ENCODE measurements around the gene KIAA1210.

KIAA1210 gene

DNA sequence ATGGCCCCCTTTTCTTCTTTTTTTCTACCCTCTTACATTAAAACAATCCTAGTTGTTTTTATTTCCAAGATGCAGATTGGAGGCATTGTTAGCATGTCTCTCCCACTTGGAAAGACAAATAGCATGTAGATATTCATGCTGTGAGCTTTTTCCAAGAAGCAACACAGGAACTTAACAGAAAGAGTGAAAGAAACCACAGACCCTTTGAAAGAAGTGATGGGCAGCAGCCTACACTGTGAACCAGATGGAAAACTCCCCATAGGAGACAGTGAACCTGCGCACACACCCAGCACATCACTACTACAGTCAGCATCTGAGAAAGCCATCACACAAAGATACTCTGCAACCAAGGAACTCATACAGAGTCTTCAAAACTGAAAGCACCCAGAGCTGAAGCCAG is 37.0 kb downstream of the KIAA1210 start:
- no peak for DNase-seq

DNA sequence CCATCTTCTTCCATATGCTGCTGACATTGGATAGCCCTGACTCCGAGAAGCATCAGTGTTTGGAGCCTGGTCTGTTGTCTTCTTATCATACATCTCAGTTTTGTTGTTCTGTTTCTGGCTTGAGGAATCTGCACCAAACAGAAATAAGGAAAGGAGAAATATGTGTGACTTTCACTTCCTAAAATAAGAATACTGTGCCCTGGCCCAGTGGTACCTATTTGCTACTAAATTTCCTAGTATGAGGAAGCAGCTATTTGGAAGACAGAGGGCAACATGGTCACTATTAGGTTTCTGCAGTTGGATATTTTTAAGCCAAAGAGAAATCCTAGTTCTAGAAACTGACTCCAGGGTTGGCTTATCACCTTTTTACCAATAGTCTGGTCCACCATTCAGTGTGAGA is 38.0 kb downstream of the KIAA1210 start:
- no peak for DNase-seq

DNA sequence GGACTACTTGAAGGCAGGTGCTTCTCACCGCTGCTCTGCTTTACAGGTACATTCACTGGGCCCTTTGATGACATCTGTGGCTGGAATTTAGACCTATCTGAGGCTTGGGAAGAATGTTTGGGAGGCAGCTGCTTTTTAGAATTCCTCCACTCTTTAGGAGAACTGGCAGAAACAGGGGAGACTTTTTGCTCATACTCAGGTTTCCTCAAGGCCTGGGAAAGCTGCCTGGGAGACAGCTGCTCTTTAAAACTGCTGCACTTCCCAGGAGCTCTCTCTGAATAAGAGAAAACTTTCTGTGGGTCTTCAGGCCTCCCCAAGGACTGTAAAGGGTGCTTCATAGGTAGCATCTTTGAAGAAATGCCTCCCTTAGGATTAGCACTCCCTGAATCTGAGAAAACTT is 40.5 kb downstream of the KIAA1210 start:
- no peak for DNase-seq

DNA sequence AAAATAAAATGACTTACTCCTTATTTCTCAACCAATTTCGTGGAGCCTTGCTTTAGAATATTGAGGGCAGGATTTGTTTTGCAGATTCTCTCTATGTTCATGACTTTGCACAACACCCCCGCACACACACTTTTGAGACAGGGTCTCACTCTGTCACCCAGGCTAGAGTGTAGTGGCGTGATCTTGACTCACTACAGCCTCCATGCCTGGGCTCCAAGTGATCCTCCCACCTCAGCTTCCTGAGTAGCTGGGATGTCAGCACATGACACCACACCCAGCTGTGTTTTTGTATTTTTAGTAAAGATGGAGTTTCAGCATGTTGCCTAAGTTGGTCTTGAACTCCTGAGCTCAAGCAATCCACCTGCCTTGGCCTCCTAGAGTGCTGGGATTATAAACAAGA is 42.8 kb downstream of the KIAA1210 start:
- no peak for DNase-seq

DNA sequence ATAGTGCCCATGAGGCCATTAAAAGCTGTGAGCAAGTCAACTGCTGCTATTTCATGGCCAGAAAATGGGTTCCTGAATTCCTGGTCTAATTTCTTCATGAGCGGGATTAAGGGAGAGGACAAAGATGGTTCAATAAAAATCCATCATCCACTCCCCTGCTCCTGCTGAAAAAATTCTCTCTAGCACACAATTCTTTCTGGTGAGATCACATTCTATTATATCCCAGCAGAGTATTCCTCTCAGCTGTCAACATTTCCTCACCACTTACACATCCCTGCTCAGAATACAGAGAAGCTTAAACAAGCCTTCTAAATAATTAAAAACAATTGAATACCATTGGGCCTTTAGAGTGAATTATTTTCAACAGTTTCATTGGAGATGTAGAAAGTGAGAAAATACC is 45.3 kb downstream of the KIAA1210 start:
- no peak for DNase-seq

DNA sequence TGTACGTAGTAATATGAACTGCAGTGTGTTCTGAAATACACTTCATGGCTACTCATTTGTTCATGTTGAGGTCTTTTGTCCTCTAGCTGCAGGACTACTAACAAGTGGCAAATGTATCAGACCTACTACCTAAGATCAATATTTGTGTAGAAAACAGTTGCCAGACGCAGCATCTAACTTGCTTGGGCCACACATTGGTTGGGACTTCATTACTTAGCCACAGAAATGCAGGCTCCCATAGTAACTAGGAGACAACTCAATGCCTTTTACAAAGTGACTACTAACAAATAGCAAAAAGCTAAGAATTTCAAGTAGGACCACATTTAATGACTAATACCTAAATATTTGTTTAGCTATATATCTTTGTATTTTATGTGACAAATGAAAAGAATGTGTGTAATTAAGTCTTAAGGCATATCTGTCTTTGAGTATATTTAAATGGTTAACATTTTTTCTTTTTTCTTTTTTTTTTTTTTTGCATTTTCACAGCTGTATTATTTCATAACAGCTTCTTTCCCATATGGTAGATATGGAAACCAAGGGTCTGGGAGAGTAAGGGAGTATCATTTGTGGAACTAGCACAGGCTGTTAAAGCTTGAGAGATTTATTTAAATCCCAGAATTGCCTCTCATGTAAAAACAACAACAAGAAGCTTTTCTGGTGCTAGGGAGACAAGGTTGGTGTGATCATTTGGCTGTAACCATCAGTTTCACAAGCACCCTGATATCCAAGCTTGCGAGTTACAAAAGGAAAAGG is 52.2 kb downstream of the KIAA1210 start:
- DNase-seq: no peak

DNA sequence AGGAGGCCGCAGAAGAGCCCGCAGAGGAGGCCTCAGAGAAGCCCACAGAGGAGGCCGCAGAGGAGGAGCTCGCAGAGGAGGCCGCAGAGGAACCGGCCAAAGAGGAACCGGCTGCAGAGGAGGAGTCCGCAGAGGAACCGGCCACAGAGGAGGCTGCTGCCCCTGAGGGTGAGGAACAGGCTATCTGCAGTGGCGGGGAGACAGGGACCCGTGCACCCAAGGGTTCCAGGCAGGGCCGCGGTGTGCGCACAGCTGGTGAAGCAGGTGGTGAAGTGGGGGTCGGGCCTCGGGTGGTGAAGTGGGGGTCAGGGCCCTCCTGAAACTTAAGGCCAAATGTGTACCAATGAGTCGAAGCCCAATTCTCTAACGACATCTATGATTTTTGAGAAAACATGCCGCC is 53.7 kb downstream of the KIAA1210 start:
- no peak for DNase-seq

DNA sequence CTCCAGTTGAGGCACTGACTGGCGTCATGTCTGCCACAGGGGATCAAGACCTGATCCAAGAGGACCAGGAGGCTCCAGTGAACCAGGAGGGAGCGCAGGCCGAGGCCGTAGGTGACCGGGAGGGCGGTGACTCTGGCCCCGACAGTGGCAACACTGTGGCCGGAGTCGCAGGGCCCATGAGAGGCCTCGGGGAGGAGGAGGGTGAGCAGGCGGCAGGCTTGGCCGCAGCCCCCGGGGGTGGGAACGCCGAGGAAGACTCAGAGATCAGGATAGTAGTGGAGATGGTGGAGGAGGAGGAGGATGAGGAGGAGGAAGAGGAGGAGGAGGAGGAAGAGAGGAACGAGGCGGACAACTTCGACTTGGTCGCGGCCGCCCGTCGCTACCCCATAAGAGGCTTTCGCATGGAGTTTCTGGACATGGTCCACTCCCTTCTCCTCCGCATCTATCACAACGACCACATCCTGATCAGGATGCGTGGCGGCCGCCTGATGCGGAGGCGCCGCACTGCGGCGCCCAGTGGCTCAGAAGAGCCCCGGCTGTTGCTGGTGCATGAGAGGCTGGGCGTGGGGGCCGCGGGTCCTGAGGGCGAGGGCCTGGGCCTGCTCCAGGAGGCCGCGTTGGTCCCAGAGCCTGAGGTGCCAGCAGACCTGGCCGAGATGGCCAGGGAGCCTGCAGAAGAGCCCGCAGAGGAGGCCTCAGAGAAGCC is 54.3 kb downstream of the KIAA1210 start:
- no peak for DNase-seq

DNA sequence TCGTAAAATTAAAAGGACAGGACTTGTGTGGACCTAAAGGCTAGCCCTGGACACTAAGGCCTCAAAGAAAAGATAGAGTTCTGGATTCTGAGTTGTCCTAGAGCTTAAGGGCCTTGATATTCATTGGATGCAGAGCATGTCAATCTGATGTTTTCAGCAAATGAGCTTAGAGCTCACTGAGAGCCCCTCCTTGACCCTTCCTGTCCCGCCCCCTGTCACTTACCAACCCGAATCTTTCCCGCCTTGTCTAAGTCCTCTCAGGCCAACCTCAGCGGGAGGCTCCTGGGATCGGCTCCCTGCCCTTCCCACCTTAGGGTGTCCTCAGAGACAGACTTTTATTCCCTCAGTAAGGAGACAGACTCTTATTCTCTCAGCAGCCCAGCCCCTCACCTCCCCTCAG is 54.9 kb downstream of the KIAA1210 start, which contains the start of gene CT47C1:
TSS of gene CT47C1 (plus strand) at position 250 of the 400 bp plus-strand sequence. CDS start 233 bp downstream, outside the sequence.
- no peak for DNase-seq

DNA sequence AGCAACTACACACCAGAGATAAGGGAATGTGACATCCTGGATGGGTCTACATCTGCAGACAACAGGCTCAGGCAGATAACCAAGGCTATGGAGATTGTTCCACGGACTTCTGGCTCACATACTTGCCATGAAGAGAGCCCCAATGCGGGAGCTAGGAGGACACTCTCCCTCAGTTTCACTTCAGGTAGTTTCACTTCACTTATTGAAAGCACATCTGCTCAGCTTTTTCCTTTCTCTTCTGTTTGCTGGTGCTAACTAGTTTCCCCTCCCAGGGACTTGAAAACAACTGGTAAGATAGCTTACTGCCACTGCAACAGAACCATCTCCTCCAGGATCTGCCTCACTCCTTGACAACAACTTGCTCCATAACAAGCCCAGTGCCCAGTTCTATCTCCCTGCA is 56.2 kb downstream of the KIAA1210 start:
- no peak for DNase-seq

DNA sequence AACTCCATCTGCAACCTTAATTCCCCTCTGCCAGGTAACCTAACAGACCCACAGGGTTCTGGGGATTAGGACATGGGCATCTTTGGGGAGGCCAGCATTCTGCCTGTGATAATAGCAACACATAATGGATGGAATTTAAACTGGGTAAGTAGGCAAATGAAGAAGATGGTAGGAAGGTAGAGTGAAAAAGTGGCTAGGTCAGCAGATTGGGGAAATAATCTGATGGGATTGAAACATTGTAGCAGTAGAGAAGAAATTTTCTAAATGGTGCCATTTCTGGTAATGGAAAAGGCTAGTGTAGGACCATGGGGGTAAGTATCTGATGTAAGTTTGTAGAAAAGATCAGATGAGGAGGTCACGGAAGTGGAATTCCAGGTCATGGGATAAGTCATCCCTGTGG is 57.9 kb downstream of the KIAA1210 start:
- no peak for DNase-seq

DNA sequence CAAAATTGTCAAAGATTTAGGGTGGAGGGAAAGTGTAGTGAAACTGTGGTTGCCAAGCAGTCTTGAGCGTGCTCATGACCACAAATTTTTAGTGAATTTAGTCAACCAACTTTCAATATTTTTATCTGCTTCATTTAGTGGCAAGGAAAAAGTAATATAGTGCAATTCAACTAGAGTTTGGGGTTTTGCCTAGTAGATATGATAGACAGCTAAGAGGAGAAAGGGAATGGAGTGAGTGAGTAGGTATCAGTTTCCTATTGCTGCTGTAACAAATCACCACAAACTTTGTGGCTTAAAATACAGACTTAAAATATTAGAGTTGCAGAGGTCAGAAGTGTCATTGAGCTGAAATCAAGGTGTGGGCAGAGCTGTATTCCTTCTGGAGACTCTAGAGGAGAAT is 58.5 kb downstream of the KIAA1210 start:
- no peak for DNase-seq

DNA sequence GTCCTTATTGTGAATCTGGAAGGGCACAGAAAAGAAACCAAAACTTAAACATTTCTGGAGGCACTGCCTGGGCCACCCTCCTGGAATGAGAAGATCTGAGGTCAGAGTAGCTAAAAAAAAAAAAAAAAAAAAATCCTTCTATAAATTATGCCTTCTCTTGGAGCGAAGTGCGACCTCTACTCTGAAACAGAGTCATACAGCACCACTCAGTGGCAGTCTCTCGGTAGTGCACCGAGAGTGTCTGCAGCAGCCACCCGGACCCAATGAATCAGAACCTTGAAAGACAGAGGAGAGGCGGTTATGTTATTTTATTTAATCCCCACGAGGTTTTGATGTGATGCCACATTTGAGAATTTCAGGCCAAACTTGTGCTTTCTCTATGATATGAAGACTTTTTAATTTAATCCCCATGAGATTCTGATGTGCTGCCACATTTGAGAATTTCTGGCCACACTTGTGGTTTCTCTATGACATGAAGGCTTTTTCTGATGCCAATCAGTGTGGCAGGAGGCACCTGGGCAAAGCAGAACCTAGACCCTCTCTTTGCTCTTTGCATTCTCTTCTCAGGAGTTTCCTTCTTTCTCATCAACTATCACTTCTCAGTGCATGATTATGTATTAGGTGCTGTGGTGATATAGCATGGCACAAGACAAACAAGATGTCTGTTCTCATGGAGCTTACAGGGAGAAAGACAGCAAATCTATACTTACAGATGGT is 60.4 kb downstream of the KIAA1210 start:
- DNase-seq: no peak

DNA sequence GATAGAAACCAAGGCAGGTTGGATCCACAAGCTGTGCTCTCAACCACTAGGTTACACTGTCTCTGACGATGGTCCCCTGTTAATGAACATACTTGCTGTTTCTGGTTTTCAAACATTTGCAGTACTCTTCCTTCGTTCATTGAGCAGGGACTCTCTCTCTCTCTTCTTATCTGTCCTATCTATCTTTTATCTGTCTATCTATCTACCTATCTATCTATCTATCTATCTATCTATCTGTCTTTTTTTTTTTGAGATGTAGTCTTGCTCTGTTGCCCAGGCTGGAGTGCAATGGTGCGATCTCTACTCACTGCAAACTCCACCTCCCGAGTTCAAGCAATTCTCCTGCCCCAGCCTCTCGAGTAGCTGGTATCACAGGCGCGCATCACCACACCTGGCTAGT is 64.2 kb downstream of the KIAA1210 start:
- no peak for DNase-seq

DNA sequence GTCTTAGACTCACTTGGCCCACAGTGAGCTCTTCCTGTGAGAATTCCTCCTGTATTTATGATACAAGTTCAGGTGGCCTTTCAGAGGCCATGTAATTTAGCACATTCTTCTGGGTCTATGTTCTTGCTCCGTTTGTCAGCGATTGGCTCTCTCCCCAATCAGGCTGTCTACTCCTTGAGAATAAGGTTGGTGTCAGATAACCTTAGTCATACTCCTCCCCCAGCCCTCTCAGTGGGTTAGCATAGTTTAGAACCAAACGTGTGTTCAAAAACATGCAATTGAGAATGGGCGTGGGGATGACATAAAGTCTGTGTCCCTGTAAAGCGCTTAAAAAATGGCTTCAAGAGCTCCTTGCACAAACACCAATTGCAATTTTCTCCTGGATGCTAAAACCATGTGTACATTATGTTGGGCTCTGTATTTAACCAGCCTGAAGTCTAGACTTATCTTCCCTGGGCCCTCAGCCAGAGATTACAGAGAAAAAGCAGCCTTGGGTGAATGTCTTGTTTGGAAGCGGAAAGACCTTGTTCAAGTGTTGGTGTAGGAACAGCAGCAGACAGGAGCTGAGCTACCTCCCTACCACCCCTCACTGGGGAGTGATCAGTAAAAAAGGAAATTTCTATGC is 64.8 kb downstream of the KIAA1210 start:
- DNase-seq: no peak

DNA sequence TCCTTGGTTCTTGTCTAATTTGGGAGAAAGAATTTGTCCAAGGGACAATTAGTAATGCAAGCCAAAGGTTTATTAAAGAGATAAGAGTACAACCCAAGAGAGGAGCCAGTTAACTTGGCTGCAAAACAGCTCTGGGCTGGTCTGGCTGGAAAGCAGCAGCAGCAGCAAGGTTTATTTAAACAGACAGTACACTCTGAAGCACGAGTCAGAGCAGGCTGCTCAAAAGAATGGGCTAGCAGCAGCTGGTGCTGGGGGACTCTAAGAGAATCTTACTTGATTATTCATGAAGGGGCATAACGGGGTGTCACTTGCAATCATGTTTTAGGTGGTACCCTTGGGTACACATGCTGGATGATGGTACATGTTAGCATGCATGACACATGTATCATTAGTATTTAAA is 71.9 kb downstream of the KIAA1210 start:
- DNase-seq: no peak

DNA sequence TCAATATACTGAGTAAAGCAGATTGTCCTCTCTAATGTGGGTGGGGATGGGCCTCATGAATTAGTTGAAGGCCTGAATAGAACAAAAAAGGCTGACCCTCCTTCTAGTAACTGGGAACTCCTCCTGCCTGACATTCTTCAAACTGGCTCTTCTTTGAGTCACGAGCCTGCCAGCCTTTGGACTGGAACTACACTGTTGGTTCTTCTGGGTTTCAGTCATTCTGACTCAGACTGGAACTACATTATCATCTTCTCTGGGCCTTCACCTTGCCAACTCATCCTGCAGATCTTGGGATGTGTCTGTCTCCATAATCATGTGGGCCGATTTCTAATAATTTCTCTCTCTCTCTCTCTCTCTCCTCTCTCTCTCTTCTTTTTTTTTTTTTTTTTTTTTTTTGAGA is 81.7 kb downstream of the KIAA1210 start:
- DNase-seq: no peak

DNA sequence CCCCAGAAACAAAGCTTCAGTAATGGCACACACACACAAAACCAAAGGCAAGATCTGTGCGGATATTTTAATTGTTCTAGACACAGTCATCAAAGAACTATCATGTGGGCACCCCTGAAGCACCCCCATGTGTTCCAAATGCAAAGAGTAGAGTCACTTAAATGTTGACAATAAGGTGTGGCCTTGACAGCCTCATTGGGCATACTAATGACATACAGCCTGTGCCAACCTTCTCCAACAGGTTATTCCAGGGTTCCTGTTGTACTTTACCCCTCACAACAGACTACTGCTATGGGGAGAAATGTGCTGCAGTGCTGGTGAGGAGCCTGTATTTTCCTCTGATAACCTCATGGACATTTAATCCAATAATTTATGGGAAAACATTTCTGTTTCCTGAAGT is 84.6 kb downstream of the KIAA1210 start:
- DNase-seq: no peak

DNA sequence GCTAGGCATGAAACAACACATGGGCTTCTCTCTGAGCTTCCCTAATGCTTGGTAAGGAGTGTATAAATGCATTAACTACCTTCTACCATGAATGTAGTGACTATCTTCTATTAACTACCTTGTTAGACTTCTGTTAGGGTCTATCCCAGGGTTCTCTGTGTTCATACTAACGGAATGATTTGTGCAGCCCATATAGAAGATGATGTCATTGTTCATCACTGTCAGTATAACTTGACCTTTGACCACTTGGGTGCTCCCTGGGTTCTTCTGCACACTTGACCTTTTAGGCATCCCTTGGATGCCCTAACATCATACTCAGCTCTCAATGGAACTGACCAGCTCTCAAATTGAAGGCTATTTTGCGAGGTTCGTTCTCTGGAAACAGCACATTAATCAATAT is 85.6 kb downstream of the KIAA1210 start:
- DNase-seq: no peak

DNA sequence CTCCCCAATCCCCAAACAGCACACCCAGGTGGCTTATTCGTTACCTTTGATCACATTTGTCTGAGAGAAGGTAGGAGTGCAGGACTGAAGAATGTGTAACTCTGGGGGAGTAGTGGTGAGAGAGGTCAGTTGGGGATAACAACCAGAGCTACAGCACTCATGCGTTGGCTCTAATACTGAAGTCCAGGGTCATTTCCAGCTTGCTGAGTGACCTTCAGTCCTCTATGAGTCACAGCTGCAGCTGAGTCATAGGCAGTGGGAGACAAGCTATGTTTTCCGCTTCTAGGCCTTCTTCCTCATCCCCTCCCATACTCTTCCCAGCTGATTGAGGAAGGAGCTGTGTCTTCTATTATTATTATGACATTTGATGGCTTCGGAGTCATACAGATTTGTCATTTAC is 86.4 kb downstream of the KIAA1210 start:
- no peak for DNase-seq

DNA sequence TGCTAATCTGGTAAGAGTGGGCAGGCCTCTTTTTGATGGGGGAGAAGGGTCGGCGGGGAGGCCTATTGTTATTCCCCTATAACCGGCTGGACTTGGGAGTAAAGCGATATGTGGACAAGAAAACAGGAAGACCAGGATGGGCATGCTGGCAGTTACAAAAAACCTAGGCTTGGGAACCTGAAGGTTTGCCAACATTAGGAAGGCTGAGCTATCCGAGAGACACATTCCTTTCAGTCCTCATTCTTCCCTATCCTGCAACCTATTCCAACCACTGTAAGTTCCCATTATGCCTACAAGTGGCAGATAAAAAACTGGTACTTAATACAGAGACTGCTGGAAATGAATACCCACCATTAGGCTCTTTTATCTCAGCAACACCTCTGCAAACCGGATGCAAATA is 87.2 kb downstream of the KIAA1210 start:
- DNase-seq: no peak

DNA sequence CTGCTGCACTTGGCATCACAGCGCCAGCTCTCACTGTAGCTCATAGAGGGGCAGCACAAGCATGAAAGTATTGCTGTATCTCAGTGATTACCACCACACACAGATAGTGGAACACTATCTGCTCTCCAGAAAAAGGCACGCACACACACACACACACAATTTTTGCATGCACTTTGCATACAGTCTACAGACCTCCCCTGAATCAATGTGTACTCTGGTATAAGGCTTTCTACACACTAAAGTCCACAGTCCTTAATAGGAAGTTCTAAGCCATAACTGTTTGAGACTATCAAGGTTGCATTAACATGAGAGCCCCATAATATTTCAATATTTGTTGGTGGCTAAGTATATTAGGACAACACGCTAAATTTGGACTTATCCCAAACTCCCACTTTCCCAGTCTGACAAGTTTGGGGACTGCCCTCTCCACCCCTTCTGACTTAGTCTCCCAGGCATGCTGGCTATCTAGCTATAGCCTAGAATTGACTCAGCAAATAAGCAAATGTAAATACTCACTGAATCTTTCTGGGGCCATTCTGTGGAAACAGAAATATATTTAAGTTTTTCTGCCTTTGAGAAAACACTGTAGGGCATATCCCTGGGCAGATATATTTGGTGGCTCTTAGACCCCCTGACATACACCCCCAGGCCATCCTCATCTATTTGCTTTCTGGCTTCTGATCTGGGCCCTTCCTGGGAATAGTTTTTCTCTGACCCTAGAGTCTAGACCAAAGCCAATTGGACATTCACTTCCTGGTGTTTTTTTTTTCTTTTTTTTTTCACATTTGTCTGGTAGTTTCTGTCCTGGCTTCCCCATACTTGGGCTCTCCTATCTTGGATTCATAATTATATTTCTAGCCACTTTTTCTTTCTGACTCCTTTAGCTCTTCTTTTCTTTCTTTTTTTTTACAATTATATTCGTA is 91.2 kb downstream of the KIAA1210 start:
- no peak for DNase-seq
